ENCODE data around the gene PLN.

GRCh38 chr6:118502169-118502568 lies 45.9 kb upstream of the PLN start:
- TF ChIP-seq POLR2A (IDR thresholded peaks at IDR 0.05): no peak
- no peak for TF ChIP-seq CTCF (IDR thresholded peaks at IDR 0.05)
- TF ChIP-seq POLR2AphosphoS5 (IDR thresholded peaks at IDR 0.05): no peak
- TF ChIP-seq EP300 (IDR thresholded peaks at IDR 0.05): no peak

Measured in suprapubic skin (tissue), 4 donors.